PC-9 (cell line): ENCODE measurements around the gene LIMCH1.

Experiments used
- CTCF ChIP-seq: fragments of 200-600 bp; sonication (generic); conservative IDR thresholded peaks from 2 replicates; pipeline ENCODE4 v1.6.1; 2017; ENCODE audit warnings: mixed run types, antibody characterized with exemption, mild to moderate bottlenecking, moderate library complexity
- EZH2 ChIP-seq: fragments of 200-600 bp; sonication (generic); IDR thresholded peaks from 2 replicates; pipeline ENCODE4 v1.8.0; 2017; ENCODE audit warnings: antibody characterized with exemption, low read depth

DNA sequence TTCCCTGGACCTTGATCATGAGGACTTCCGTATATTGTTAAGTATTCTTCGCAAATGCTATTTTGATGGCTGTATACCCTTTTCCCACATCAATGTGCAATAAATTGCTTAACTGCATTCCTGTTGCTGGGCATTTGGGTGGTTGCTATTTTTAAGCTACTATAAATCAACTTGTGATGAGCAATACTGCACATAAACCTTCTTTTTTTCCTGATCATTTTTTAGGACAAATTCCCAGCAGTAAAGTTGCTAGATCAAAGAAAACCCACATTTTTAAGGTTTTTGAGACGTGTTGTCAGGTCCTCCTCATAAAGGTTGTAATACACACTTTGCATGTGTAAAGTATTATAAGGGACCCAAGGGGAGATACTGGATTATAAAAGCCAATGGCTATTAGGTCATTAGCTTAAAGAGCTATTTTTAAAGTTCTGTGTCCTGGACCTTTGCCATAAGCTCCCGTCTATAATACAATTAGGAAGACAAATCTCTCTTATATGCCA lies 35.6 kb downstream of the LIMCH1 start:
- TF ChIP-seq CTCF (no peak), EZH2 (no peak)
